ENCODE results near the gene HIPK2.
A peak's percentile ranks its signal among the peaks of the same experiment; 100 is the strongest.
"Not testable (repeated sequence)": the region's sequence is repeated elsewhere in the genome, so short reads cannot be mapped to it uniquely, and the experiment has no call there.

The HIPK2 gene

GRCh38 chr7:139674341-139674740 is 103.5 kb downstream of the HIPK2 start:
- no peak for FAIRE-seq
- DNase-seq (ENCODE audit: insufficient read length): no peak
- TF ChIP-seq POLR2AphosphoS5 (IDR thresholded peaks at IDR 0.05; ENCODE audit: low read depth, low read length): no peak
- no peak for TF ChIP-seq TAF1 (IDR thresholded peaks at IDR 0.05; ENCODE audit: borderline replicate concordance, low read depth, low read length)
- no peak for TF ChIP-seq POLR2A (IDR thresholded peaks at IDR 0.05; ENCODE audit: low read depth, low read length)

GRCh38 chr7:139673762-139674161 is 104.0 kb downstream of the HIPK2 start:
- DNase-seq (ENCODE audit: insufficient read length): no peak
- TF ChIP-seq POLR2AphosphoS5 (IDR thresholded peaks at IDR 0.05; ENCODE audit: low read depth, low read length) (no peak), TAF1 (IDR thresholded peaks at IDR 0.05; ENCODE audit: borderline replicate concordance, low read depth, low read length) (no peak), POLR2A (IDR thresholded peaks at IDR 0.05; ENCODE audit: low read depth, low read length) (no peak)
- no peak for FAIRE-seq

- peak; percentile 50; the same call in 1 of the 2 replicates for TF ChIP-seq POLR2AphosphoS5 (IDR thresholded peaks at IDR 0.05; ENCODE audit: low read depth, low read length)
- TF ChIP-seq POLR2A (IDR thresholded peaks at IDR 0.05; ENCODE audit: low read depth, low read length): peak; percentile 67
- 0 out of 2 replicates have a peak, but pooled peaks have one; percentile 28 for TF ChIP-seq TAF1 (IDR thresholded peaks at IDR 0.05; ENCODE audit: borderline replicate concordance, low read depth, low read length)
- DNase-seq (ENCODE audit: insufficient read length): no peak
- peak; percentile 92 for FAIRE-seq
Measured at GRCh38 chr7:139673230-139673629, 104.6 kb downstream of the HIPK2 start.

- TF ChIP-seq POLR2AphosphoS5 (IDR thresholded peaks at IDR 0.05; ENCODE audit: low read depth, low read length): no peak
- TF ChIP-seq POLR2A (IDR thresholded peaks at IDR 0.05; ENCODE audit: low read depth, low read length): no peak
- TF ChIP-seq TAF1 (IDR thresholded peaks at IDR 0.05; ENCODE audit: borderline replicate concordance, low read depth, low read length): no peak
- no peak for FAIRE-seq
- no peak for DNase-seq (ENCODE audit: insufficient read length)
Measured at GRCh38 chr7:139671967-139672366, 105.8 kb downstream of the HIPK2 start.

- FAIRE-seq; DNase-seq (ENCODE audit: insufficient read length): not testable (repeated sequence)
Measured at GRCh38 chr7:139670662-139671061, 107.1 kb downstream of the HIPK2 start.

- no peak for FAIRE-seq
Measured at GRCh38 chr7:139669106-139670061, 108.4 kb downstream of the HIPK2 start.

GRCh38 chr7:139667377-139667776 is 110.4 kb downstream of the HIPK2 start:
- FAIRE-seq (no peak), DNase-seq (ENCODE audit: insufficient read length) (no peak)
- no peak for TF ChIP-seq POLR2AphosphoS5 (IDR thresholded peaks at IDR 0.05; ENCODE audit: low read depth, low read length)
- no peak for TF ChIP-seq POLR2A (IDR thresholded peaks at IDR 0.05; ENCODE audit: low read depth, low read length)
- TF ChIP-seq TAF1 (IDR thresholded peaks at IDR 0.05; ENCODE audit: borderline replicate concordance, low read depth, low read length): no peak

More at GRCh38 chr7:139669106-139670061, 108.4 kb downstream of the HIPK2 start:
- TF ChIP-seq POLR2AphosphoS5 (IDR thresholded peaks at IDR 0.05; ENCODE audit: low read depth, low read length): no peak
- TF ChIP-seq TAF1 (IDR thresholded peaks at IDR 0.05; ENCODE audit: borderline replicate concordance, low read depth, low read length): no peak
- TF ChIP-seq POLR2A (IDR thresholded peaks at IDR 0.05; ENCODE audit: low read depth, low read length): no peak
- DNase-seq (ENCODE audit: insufficient read length): no peak

GRCh38 chr7:139666501-139666900 is 111.3 kb downstream of the HIPK2 start:
- FAIRE-seq: no peak
- TF ChIP-seq POLR2A (IDR thresholded peaks at IDR 0.05; ENCODE audit: low read depth, low read length): no peak
- DNase-seq (ENCODE audit: insufficient read length): no peak

- FAIRE-seq: no peak
Measured at GRCh38 chr7:139664434-139664833, 113.4 kb downstream of the HIPK2 start.

GRCh38 chr7:139663608-139664177 is 114.1 kb downstream of the HIPK2 start:
- DNase-seq (ENCODE audit: insufficient read length) (no peak), FAIRE-seq (no peak)
- TF ChIP-seq POLR2A (IDR thresholded peaks at IDR 0.05; ENCODE audit: low read depth, low read length) (no peak), TAF1 (IDR thresholded peaks at IDR 0.05; ENCODE audit: borderline replicate concordance, low read depth, low read length) (no peak), POLR2AphosphoS5 (IDR thresholded peaks at IDR 0.05; ENCODE audit: low read depth, low read length) (no peak)

More at GRCh38 chr7:139664434-139664833, 113.4 kb downstream of the HIPK2 start:
- no peak for DNase-seq (ENCODE audit: insufficient read length)
- TF ChIP-seq POLR2A (IDR thresholded peaks at IDR 0.05; ENCODE audit: low read depth, low read length): no peak
- TF ChIP-seq TAF1 (IDR thresholded peaks at IDR 0.05; ENCODE audit: borderline replicate concordance, low read depth, low read length): no peak
- no peak for TF ChIP-seq POLR2AphosphoS5 (IDR thresholded peaks at IDR 0.05; ENCODE audit: low read depth, low read length)

- DNase-seq (ENCODE audit: insufficient read length): no peak
- TF ChIP-seq TAF1 (IDR thresholded peaks at IDR 0.05; ENCODE audit: borderline replicate concordance, low read depth, low read length) (no peak), POLR2A (IDR thresholded peaks at IDR 0.05; ENCODE audit: low read depth, low read length) (no peak), POLR2AphosphoS5 (IDR thresholded peaks at IDR 0.05; ENCODE audit: low read depth, low read length) (no peak)
- no peak for FAIRE-seq
Measured at GRCh38 chr7:139661903-139662302, 115.9 kb downstream of the HIPK2 start.

- no peak for TF ChIP-seq POLR2A (IDR thresholded peaks at IDR 0.05; ENCODE audit: low read depth, low read length)
- no peak for TF ChIP-seq POLR2AphosphoS5 (IDR thresholded peaks at IDR 0.05; ENCODE audit: low read depth, low read length)
- no peak for FAIRE-seq
- no peak for DNase-seq (ENCODE audit: insufficient read length)
Measured at GRCh38 chr7:139661043-139661440, 116.8 kb downstream of the HIPK2 start.
